Right atrium auricular region (tissue), 2 donors: ENCODE data around the gene CUL4A. TPM values are rescaled to one million over a fixed set of nuclear protein-coding genes. Genes with fewer than 3 reads are reported as not detected.

Experiments used
- DNase-seq: peaks from one replicate; pipeline ENCODE4 v3.0.0-alpha.2; 2019; ENCODE audit warnings: low spot score
- H3K27ac ChIP-seq, 2 donors: fragments of 200-600 bp; sonication (generic); 1 replicate in 1 of 2; 2 replicates in 1 of 2; pipeline ENCODE4 v1.5.1; 2016 to 2019
- H3K27me3 ChIP-seq, 2 donors: fragments of 200-600 bp; sonication (generic); one replicate each; pipeline versions ENCODE4 v1.5.1 to v1.6.0; 2017 to 2019
- H3K36me3 ChIP-seq: fragments of 200-600 bp; sonication (generic); one replicate; pipeline ENCODE4 v1.5.1; 2016
- H3K4me1 ChIP-seq, 2 donors: fragments of 200-600 bp; sonication (generic); one replicate each; pipeline versions ENCODE4 v1.5.1 to v1.6.0; 2017 to 2019
- H3K4me3 ChIP-seq, 2 donors: fragments of 200-600 bp; sonication (generic); 1 replicate in 1 of 2; 2 replicates in 1 of 2; pipeline ENCODE4 v1.5.1; 2017 to 2019; ENCODE audit warnings: mild to moderate bottlenecking in 1 of 2, moderate library complexity in 1 of 2
- H3K9me3 ChIP-seq, 2 donors: fragments of 200-600 bp; sonication (generic); one replicate each; pipeline ENCODE4 v1.5.1; 2019
- CTCF ChIP-seq, 2 donors: fragments of 200-600 bp; sonication (generic); IDR thresholded peaks; one replicate each; pipeline ENCODE4 v1.5.1; 2019; ENCODE audit warnings: antibody characterized with exemption in 2 of 2
- total RNA-seq, 2 donors: library from RNA; depleted of rRNA; stranded (reverse); fragments of >200 nt; gene quantifications; one replicate each; pipeline ENCODE4 v1.1.0, GENCODE V29; 2016

CUL4A gene
- total RNA-seq, 2 donors from 2014 or later: 76.5 to 435 TPM

DNA sequence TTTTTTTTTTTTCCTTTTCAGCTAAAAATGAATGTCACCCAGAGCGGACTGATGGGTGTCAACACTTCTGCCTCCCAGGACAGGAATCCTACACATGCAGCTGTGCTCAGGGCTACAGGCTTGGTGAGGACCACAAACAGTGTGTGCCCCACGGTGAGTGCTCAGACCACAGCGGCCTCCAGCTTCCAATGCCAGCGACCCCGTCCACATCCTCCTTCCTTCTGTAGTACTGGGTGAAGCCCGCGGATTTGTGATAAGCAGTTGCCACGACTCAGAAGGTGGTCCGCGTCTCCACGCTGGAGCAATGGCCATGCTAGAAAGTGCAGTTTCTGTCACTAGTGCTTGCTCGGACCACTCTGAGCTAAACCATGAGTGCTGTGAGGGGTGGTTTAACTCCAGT lies 44.9 kb upstream of the CUL4A start:
- H3K4me3 ChIP-seq: no peak overlapping the region
- no peak for DNase-seq
- no peak for TF ChIP-seq CTCF (IDR thresholded peaks at IDR 0.05)
- no peaks in the 10 kb centered on the region for H3K27me3 ChIP-seq
- no peaks in the 10 kb centered on the region for H3K36me3 ChIP-seq
- H3K4me1 ChIP-seq: peaks cover 0 to 5% of the 10 kb centered on the region in 2 donors
- no peak overlapping the region for H3K27ac ChIP-seq
- no peaks in the 10 kb centered on the region for H3K9me3 ChIP-seq

GRCh38 chr13:113166266-113166665 lies 43.1 kb upstream of the CUL4A start:
- no peak overlapping the region for H3K4me3 ChIP-seq
- peaks cover 3% of the 10 kb centered on the region for H3K36me3 ChIP-seq
- H3K9me3 ChIP-seq: no peaks in the 10 kb centered on the region
- peaks cover 0 to 5% of the 10 kb centered on the region in 2 donors for H3K4me1 ChIP-seq
- H3K27me3 ChIP-seq: no peaks in the 10 kb centered on the region
- DNase-seq: no peak
- no peak overlapping the region for H3K27ac ChIP-seq
- TF ChIP-seq CTCF (IDR thresholded peaks at IDR 0.05): no peak

- DNase-seq: no peak
- Histone ChIP-seq H3K36me3 (peaks cover 7% of the 10 kb centered on the region), H3K9me3 (no peaks in the 10 kb centered on the region), H3K27me3 (no peaks in the 10 kb centered on the region), H3K27ac (no peak overlapping the region), H3K4me3 (no peak overlapping the region), H3K4me1 (peaks cover 0 to 5% of the 10 kb centered on the region in 2 donors)
- no peak for TF ChIP-seq CTCF (IDR thresholded peaks at IDR 0.05)
Measured at GRCh38 chr13:113166681-113167080, 42.7 kb upstream of the CUL4A start.

- no peak for DNase-seq
- Histone ChIP-seq H3K4me1 (peaks cover 0 to 5% of the 10 kb centered on the region in 2 donors), H3K27me3 (no peaks in the 10 kb centered on the region), H3K4me3 (no peak overlapping the region), H3K27ac (no peak overlapping the region), H3K9me3 (no peaks in the 10 kb centered on the region), H3K36me3 (peaks cover 12% of the 10 kb centered on the region)
- no peak for TF ChIP-seq CTCF (IDR thresholded peaks at IDR 0.05)
Measured at GRCh38 chr13:113167155-113167554, 42.3 kb upstream of the CUL4A start.

DNA sequence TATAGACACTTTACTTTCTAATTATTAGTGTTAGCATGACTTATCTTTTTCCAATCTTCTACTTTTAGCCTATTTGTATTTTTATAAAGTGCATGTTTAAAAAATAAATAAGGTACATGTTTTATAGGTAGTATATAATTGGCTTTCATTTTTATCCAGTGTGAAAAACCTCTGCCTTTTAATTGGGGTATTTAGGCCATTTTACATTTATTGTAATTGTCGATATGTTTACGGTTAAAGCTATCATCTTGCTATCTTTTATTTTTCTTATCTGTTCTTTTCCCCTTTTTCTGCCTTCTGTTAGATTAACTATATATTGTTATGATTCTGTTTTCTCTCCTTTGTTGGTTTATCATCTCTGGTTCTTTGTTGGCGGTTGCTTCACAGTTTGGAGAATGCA lies 41.8 kb upstream of the CUL4A start:
- no peak for TF ChIP-seq CTCF (IDR thresholded peaks at IDR 0.05)
- no peaks in the 10 kb centered on the region for H3K9me3 ChIP-seq
- no peak overlapping the region for H3K27ac ChIP-seq
- peaks cover 0 to 5% of the 10 kb centered on the region in 2 donors for H3K4me1 ChIP-seq
- no peak overlapping the region for H3K4me3 ChIP-seq
- DNase-seq: no peak
- H3K27me3 ChIP-seq: no peaks in the 10 kb centered on the region
- peaks cover 16% of the 10 kb centered on the region for H3K36me3 ChIP-seq

DNA sequence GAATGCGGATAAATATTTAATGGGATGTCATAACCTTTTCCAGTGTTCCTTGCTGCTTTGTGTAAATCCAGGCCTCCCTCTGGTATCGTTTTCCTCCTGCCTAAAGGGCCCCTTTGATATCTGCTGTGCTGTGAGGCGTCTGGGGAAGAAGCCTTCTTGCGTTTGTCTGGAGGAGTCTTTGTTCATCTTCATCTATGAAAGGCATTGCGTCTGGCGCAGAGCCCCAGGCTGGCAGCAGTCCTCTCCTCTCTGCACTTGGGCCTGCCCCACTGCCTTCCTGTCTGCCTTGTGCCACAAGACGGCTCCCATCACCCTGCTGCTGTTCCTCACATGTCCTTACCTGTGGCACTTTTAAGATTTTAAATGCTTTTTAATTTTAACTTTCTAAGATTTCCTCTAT lies 41.2 kb upstream of the CUL4A start:
- Histone ChIP-seq H3K36me3 (peaks cover 16% of the 10 kb centered on the region), H3K27ac (no peak overlapping the region), H3K4me1 (peaks cover 0 to 1% of the 10 kb centered on the region in 2 donors), H3K4me3 (no peak overlapping the region), H3K9me3 (no peaks in the 10 kb centered on the region), H3K27me3 (no peaks in the 10 kb centered on the region)
- TF ChIP-seq CTCF (IDR thresholded peaks at IDR 0.05): no peak
- DNase-seq: no peak
